Testis (tissue), 2 donors: Measurements from ENCODE around the gene CEACAM6.

Source experiments
- POLR2A ChIP-seq: fragments of 450-650 bp; IDR thresholded peaks from one replicate; pipeline ENCODE4 v1.6.1; 2017; ENCODE audit warnings: antibody characterized with exemption, mild to moderate bottlenecking, moderate library complexity
- TF ChIP-seq, protein P1 (sequence below), 3 experiments: fragments of 450-650 bp in 2 of 3; fragments of 200-600 bp in 1 of 3; sonication (generic) in 1 of 3; IDR thresholded peaks; one replicate each; pipeline ENCODE4 v1.5.1; 2016 to 2019; ENCODE audit warnings: antibody characterized with exemption in 3 of 3, mild to moderate bottlenecking in 2 of 3, moderate library complexity in 1 of 3

- TF ChIP-seq, protein P1, sequence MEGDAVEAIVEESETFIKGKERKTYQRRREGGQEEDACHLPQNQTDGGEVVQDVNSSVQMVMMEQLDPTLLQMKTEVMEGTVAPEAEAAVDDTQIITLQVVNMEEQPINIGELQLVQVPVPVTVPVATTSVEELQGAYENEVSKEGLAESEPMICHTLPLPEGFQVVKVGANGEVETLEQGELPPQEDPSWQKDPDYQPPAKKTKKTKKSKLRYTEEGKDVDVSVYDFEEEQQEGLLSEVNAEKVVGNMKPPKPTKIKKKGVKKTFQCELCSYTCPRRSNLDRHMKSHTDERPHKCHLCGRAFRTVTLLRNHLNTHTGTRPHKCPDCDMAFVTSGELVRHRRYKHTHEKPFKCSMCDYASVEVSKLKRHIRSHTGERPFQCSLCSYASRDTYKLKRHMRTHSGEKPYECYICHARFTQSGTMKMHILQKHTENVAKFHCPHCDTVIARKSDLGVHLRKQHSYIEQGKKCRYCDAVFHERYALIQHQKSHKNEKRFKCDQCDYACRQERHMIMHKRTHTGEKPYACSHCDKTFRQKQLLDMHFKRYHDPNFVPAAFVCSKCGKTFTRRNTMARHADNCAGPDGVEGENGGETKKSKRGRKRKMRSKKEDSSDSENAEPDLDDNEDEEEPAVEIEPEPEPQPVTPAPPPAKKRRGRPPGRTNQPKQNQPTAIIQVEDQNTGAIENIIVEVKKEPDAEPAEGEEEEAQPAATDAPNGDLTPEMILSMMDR (IDR thresholded peaks at IDR 0.05), result no peak
- no peak for TF ChIP-seq POLR2A
Measured at GRCh38 chr19:41796901-41797300, 41.6 kb downstream of the CEACAM6 start.
